Stimulated activated CD8-positive, alpha-beta memory T cell treated with anti-CD3 and anti-CD28 coated beads, Interleukin-4, amount 100 ng/mL, for 1 hour (primary cell): ENCODE measurements around the gene LIN7A.
"Not testable (repeated sequence)": the region's sequence is repeated elsewhere in the genome, so short reads cannot be mapped to it uniquely, and the experiment has no call there.

Experiments
- DNase-seq, 2 donors: peaks; one replicate each; pipeline ENCODE4 v3.0.0-alpha.2; 2020; ENCODE audit warnings: low read depth in 2 of 2, low spot score in 1 of 2

Gene LIN7A

GRCh38 chr12:80924437-80924836, 13.3 kb downstream of the LIN7A start:
- DNase-seq = no peak

- DNase-seq = no peak
These were observed 17.7 kb downstream of the LIN7A start for GRCh38 chr12:80920006-80920405.

- DNase-seq = no peak
These were observed 20.1 kb downstream of the LIN7A start for GRCh38 chr12:80917651-80918050.

- no peak for DNase-seq
These were observed 24.6 kb downstream of the LIN7A start for GRCh38 chr12:80912901-80913770.

GRCh38 chr12:80909370-80909769, 28.4 kb downstream of the LIN7A start:
- DNase-seq = no peak

- DNase-seq = no peak
These were observed 35.0 kb downstream of the LIN7A start for GRCh38 chr12:80902711-80903110.

GRCh38 chr12:80901661-80902060, 36.1 kb downstream of the LIN7A start:
- DNase-seq = no peak

- no peak for DNase-seq
These were observed 42.5 kb downstream of the LIN7A start for GRCh38 chr12:80895240-80895639.

GRCh38 chr12:80894179-80894578, 43.6 kb downstream of the LIN7A start:
- no peak for DNase-seq

- no peak for DNase-seq
These were observed 44.9 kb downstream of the LIN7A start for GRCh38 chr12:80892597-80893445.

GRCh38 chr12:80884651-80885050, 53.1 kb downstream of the LIN7A start:
- DNase-seq = no peak

- DNase-seq = no peak
These were observed 56.6 kb downstream of the LIN7A start for GRCh38 chr12:80881106-80881505.

GRCh38 chr12:80878452-80878851, 59.3 kb downstream of the LIN7A start:
- DNase-seq = not testable (repeated sequence)

- no peak for DNase-seq
These were observed 59.9 kb downstream of the LIN7A start for GRCh38 chr12:80877721-80878265.

- DNase-seq = no peak
These were observed 65.7 kb downstream of the LIN7A start for GRCh38 chr12:80872053-80872452.

GRCh38 chr12:80869264-80869663, 68.5 kb downstream of the LIN7A start:
- no peak for DNase-seq

- DNase-seq = no peak
These were observed 69.2 kb downstream of the LIN7A start for GRCh38 chr12:80868576-80868975.

GRCh38 chr12:80867941-80868340, 69.8 kb downstream of the LIN7A start:
- no peak for DNase-seq

GRCh38 chr12:80864046-80864735, 73.5 kb downstream of the LIN7A start:
- no peak for DNase-seq

GRCh38 chr12:80862531-80862930, 75.2 kb downstream of the LIN7A start:
- DNase-seq = no peak

- DNase-seq = no peak
These were observed 75.9 kb downstream of the LIN7A start for GRCh38 chr12:80861641-80862378.
